A549 (cell line): ENCODE measurements around the gene GFPT1.

Experiments
- CBX2 ChIP-seq: fragments of 200-600 bp; sonication (generic); IDR thresholded peaks from 2 replicates; pipeline ENCODE4 v1.6.1; 2016; ENCODE audit warnings: low read depth, mild to moderate bottlenecking, borderline replicate concordance
- CHD4 ChIP-seq: fragments of 200-600 bp; sonication (generic); IDR thresholded peaks from 2 replicates; pipeline ENCODE4 v1.6.1; 2016; ENCODE audit warnings: antibody characterized with exemption, mild to moderate bottlenecking, borderline replicate concordance
- FOSB ChIP-seq: fragments of 250-450 bp; sonication (Bioruptor Pico); IDR thresholded peaks from 2 replicates; pipeline ENCODE4 v1.5.0; 2020; ENCODE audit warnings: mild to moderate bottlenecking, moderate library complexity
- FOXS1 ChIP-seq: fragments of 250-450 bp; sonication (Bioruptor Pico); IDR thresholded peaks from 2 replicates; pipeline ENCODE4 v1.5.0; 2020; ENCODE audit warnings: mild to moderate bottlenecking, moderate library complexity
- MAFK ChIP-seq: fragments of 450-650 bp; IDR thresholded peaks from 2 replicates; pipeline ENCODE4 v1.6.1; 2014; ENCODE audit not compliant: partially characterized antibody
- POLR2A ChIP-seq: IDR thresholded peaks from 2 replicates; pipeline ENCODE4 v1.6.1; 2012; ENCODE audit warnings: mild to moderate bottlenecking, low read length
- POLR2AphosphoS2 ChIP-seq: conservative IDR thresholded peaks from 2 replicates; pipeline ENCODE4 v1.6.1; 2012; ENCODE audit warnings: low read length, improper control_type of control experiment, inconsistent platforms
- RARB ChIP-seq: fragments of 250-450 bp; sonication (Bioruptor Pico); IDR thresholded peaks from 2 replicates; pipeline ENCODE4 v1.8.0; 2021; ENCODE audit warnings: mild to moderate bottlenecking, moderate library complexity
- TF ChIP-seq, protein P1 (sequence below): fragments of 150-350 bp; IDR thresholded peaks from 2 replicates; pipeline ENCODE4 v1.6.1; 2014; ENCODE audit warnings: low read depth, mild to moderate bottlenecking, low read length
- TF ChIP-seq, protein P2 (sequence below): fragments of >200 bp; sonication (Bioruptor Twin); formaldehyde crosslinking; IDR thresholded peaks from 3 replicates; pipeline ENCODE4 v1.5.1; 2016
- TF ChIP-seq, protein P3 (sequence below): IDR thresholded peaks from 2 replicates; pipeline ENCODE4 v1.6.1; 2012
- TF ChIP-seq, protein P4 (sequence below): fragments of 450-650 bp; IDR thresholded peaks from 2 replicates; pipeline ENCODE4 v1.6.1; 2014; ENCODE audit warnings: antibody characterized with exemption

DNA sequence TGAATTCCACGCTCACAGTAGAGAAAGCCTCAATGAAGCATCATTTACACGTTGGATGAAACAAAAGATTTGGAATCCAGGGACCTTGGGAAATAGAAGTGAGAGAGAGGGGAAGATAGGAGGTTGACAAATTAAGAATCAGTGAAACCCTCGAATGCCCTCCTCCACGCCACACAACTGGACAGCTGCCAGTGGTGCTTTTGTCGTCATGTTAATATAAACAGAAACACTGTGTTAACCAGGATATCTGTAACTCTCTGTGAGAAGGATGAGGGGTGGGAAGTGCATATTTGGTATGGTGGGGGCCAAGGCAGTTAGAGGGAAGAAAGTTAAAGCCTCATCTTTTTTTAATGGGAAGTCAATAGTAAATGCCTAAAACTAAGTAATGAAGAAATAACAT is 108.7 kb downstream of the GFPT1 start:
- TF ChIP-seq, protein P1, sequence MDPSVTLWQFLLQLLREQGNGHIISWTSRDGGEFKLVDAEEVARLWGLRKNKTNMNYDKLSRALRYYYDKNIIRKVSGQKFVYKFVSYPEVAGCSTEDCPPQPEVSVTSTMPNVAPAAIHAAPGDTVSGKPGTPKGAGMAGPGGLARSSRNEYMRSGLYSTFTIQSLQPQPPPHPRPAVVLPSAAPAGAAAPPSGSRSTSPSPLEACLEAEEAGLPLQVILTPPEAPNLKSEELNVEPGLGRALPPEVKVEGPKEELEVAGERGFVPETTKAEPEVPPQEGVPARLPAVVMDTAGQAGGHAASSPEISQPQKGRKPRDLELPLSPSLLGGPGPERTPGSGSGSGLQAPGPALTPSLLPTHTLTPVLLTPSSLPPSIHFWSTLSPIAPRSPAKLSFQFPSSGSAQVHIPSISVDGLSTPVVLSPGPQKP = no peak
- TF ChIP-seq, protein P2, sequence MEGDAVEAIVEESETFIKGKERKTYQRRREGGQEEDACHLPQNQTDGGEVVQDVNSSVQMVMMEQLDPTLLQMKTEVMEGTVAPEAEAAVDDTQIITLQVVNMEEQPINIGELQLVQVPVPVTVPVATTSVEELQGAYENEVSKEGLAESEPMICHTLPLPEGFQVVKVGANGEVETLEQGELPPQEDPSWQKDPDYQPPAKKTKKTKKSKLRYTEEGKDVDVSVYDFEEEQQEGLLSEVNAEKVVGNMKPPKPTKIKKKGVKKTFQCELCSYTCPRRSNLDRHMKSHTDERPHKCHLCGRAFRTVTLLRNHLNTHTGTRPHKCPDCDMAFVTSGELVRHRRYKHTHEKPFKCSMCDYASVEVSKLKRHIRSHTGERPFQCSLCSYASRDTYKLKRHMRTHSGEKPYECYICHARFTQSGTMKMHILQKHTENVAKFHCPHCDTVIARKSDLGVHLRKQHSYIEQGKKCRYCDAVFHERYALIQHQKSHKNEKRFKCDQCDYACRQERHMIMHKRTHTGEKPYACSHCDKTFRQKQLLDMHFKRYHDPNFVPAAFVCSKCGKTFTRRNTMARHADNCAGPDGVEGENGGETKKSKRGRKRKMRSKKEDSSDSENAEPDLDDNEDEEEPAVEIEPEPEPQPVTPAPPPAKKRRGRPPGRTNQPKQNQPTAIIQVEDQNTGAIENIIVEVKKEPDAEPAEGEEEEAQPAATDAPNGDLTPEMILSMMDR = no peak
- no peak for TF ChIP-seq FOSB (CRISPR knock-in tag)
- no peak for TF ChIP-seq RARB (CRISPR knock-in tag)
- TF ChIP-seq POLR2A = no peak
- no peak for TF ChIP-seq CHD4
- TF ChIP-seq, protein P3, sequence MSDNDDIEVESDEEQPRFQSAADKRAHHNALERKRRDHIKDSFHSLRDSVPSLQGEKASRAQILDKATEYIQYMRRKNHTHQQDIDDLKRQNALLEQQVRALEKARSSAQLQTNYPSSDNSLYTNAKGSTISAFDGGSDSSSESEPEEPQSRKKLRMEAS = no peak
- TF ChIP-seq FOXS1 (CRISPR knock-in tag) = no peak
- TF ChIP-seq, protein P4, sequence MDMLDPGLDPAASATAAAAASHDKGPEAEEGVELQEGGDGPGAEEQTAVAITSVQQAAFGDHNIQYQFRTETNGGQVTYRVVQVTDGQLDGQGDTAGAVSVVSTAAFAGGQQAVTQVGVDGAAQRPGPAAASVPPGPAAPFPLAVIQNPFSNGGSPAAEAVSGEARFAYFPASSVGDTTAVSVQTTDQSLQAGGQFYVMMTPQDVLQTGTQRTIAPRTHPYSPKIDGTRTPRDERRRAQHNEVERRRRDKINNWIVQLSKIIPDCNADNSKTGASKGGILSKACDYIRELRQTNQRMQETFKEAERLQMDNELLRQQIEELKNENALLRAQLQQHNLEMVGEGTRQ = no peak
- no peak for TF ChIP-seq POLR2AphosphoS2
- no peak for TF ChIP-seq CBX2
- no peak for TF ChIP-seq MAFK
